SK-N-SH treated with all-trans-retinoic acid at 6 μM for 48 hours (cell line): Measurements from ENCODE around the gene TMEM163.

Experiments
- ATAC-seq: fragments of 200-7000 bp; cut with Tn5 transposase; 3 replicates; pipeline ENCODE4 v1.9.1; 2020; ENCODE audit warnings: mild to moderate bottlenecking, moderate library complexity
- ARNTL ChIP-seq: fragments of 450-650 bp; formaldehyde crosslinking; IDR thresholded peaks from 2 replicates; pipeline ENCODE4 v1.5.0; 2020; ENCODE audit warnings: low read depth, mild to moderate bottlenecking, moderate library complexity, borderline replicate concordance
- BACH2 ChIP-seq: fragments of 250-450 bp; sonication (Bioruptor Pico); IDR thresholded peaks from 2 replicates; pipeline ENCODE4 v1.9.0; 2021; ENCODE audit warnings: mild to moderate bottlenecking, borderline replicate concordance
- CREB5 ChIP-seq: fragments of 250-450 bp; sonication (Bioruptor Pico); IDR thresholded peaks from 2 replicates; pipeline ENCODE4 v1.5.1; 2020; ENCODE audit warnings: low read depth, mild to moderate bottlenecking, moderate library complexity
- CSDC2 ChIP-seq: fragments of 250-450 bp; sonication (Bioruptor Pico); IDR thresholded peaks from 2 replicates; pipeline ENCODE4 v1.5.0; 2020; ENCODE audit warnings: mild to moderate bottlenecking, moderate library complexity
- ESRRG ChIP-seq: fragments of 250-450 bp; sonication (Bioruptor Pico); IDR thresholded peaks from 2 replicates; pipeline ENCODE4 v1.6.1; 2021; ENCODE audit warnings: mild to moderate bottlenecking
- GLIS3 ChIP-seq: fragments of 250-450 bp; sonication (Bioruptor Pico); IDR thresholded peaks from 2 replicates; pipeline ENCODE4 v1.5.0; 2020; ENCODE audit warnings: mild to moderate bottlenecking, moderate library complexity
- ISL1 ChIP-seq: fragments of 250-450 bp; sonication (Bioruptor Pico); IDR thresholded peaks from 2 replicates; pipeline ENCODE4 v2.1.2; 2022; ENCODE audit warnings: mild to moderate bottlenecking, moderate library complexity
- OSR1 ChIP-seq: fragments of 250-450 bp; sonication (Bioruptor Pico); IDR thresholded peaks from 2 replicates; pipeline ENCODE4 v1.8.0; 2022; ENCODE audit warnings: moderate library complexity, mild to moderate bottlenecking, inconsistent platforms
- POU6F1 ChIP-seq: fragments of 250-450 bp; sonication (Bioruptor Pico); IDR thresholded peaks from 2 replicates; pipeline ENCODE4 v1.8.0; 2021; ENCODE audit warnings: low read depth, mild to moderate bottlenecking, moderate library complexity, borderline replicate concordance
- PPARA ChIP-seq: fragments of 250-450 bp; sonication (Bioruptor Pico); IDR thresholded peaks from 2 replicates; pipeline ENCODE4 v1.5.0; 2020; ENCODE audit warnings: mild to moderate bottlenecking, borderline replicate concordance
- SNAI2 ChIP-seq: fragments of 250-450 bp; sonication (Bioruptor Pico); IDR thresholded peaks from 2 replicates; pipeline ENCODE4 v1.5.0; 2020; ENCODE audit warnings: mild to moderate bottlenecking, moderate library complexity
- TCF4 ChIP-seq: fragments of 250-450 bp; sonication (Bioruptor Pico); IDR thresholded peaks from 2 replicates; pipeline ENCODE4 v1.8.0; 2021; ENCODE audit warnings: mild to moderate bottlenecking, moderate library complexity, borderline replicate concordance
- TOX ChIP-seq: fragments of 250-450 bp; sonication (Bioruptor Pico); IDR thresholded peaks from 2 replicates; pipeline ENCODE4 v1.8.0; 2021; ENCODE audit warnings: mild to moderate bottlenecking, moderate library complexity, borderline replicate concordance
- ZC3H10 ChIP-seq: fragments of 250-450 bp; sonication (Bioruptor Pico); IDR thresholded peaks from 2 replicates; pipeline ENCODE4 v1.5.1; 2021; ENCODE audit warnings: mild to moderate bottlenecking, moderate library complexity
- ZFP3 ChIP-seq: fragments of 250-450 bp; sonication (Bioruptor Pico); IDR thresholded peaks from 2 replicates; pipeline ENCODE4 v1.5.0; 2020; ENCODE audit warnings: mild to moderate bottlenecking, moderate library complexity
- ZFP30 ChIP-seq: fragments of 450-650 bp; formaldehyde crosslinking; IDR thresholded peaks from 2 replicates; pipeline ENCODE4 v1.5.0; 2022; ENCODE audit warnings: mild to moderate bottlenecking, moderate library complexity
- ZNF565 ChIP-seq: fragments of 450-650 bp; formaldehyde crosslinking; conservative IDR thresholded peaks from 2 replicates; pipeline ENCODE4 v1.5.0; 2020; ENCODE audit warnings: low read depth, mild to moderate bottlenecking, moderate library complexity
- ZNF70 ChIP-seq: fragments of 450-650 bp; formaldehyde crosslinking; IDR thresholded peaks from 2 replicates; pipeline ENCODE4 v1.5.0; 2020; ENCODE audit warnings: mild to moderate bottlenecking, moderate library complexity
- ZNF8 ChIP-seq: fragments of 450-650 bp; formaldehyde crosslinking; IDR thresholded peaks from 2 replicates; pipeline ENCODE4 v1.5.0; 2020; ENCODE audit warnings: mild to moderate bottlenecking, moderate library complexity
- TF ChIP-seq, protein P1 (sequence below): fragments of 250-450 bp; sonication (Bioruptor Pico); IDR thresholded peaks from 2 replicates; pipeline ENCODE4 v1.5.0; 2020; ENCODE audit warnings: mild to moderate bottlenecking, moderate library complexity
- TF ChIP-seq, protein P2 (sequence below): fragments of 250-450 bp; sonication (Bioruptor Pico); IDR thresholded peaks from 2 replicates; pipeline ENCODE4 v1.8.0; 2020; ENCODE audit warnings: mild to moderate bottlenecking, moderate library complexity, borderline replicate concordance

The TMEM163 gene

DNA sequence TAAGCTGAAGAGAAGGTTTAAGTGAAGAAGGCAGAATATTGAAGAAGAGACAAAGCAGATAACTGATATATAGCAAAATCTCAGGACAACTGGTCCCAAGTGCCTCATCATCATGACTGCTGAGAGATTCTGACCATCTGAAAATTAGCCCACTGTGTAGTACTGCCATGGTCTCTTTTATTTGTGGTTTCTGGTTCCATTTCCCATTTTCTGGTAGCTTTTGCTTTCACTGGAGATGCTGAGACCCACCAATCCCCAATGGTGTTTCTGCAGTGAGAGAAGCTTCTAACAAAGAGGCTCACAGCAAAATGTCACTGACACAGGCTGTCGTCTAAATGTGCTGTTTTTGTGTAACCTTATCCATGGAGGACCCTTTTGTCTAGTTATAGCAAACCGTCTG is 79.5 kb downstream of the TMEM163 start:
- no peak for TF ChIP-seq CREB5 (CRISPR knock-in tag)
- TF ChIP-seq ZNF8 (CRISPR knock-in tag), result no peak
- TF ChIP-seq CSDC2 (CRISPR knock-in tag), result no peak
- no peak for ATAC-seq

DNA sequence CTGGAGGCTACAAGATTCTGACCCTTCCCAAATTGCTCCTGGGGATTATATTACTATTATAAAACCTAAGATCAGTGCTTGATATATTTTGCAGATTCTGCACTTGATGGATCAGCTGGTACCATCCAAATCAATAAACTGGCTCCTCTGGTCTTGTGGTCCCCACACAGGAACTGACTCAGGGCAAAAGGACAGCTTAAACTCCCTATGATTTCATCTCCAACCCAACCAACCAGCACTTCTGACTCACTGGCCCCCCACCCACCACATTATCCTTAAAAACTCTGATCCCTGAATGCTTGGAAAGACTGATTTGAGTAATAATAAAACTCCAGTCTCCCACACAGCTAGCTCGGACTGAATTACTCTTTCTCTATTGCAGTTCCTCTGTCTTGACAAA is 82.1 kb downstream of the TMEM163 start:
- ATAC-seq, result no peak
- TF ChIP-seq ARNTL (no peak), CSDC2 (CRISPR knock-in tag) (no peak), ISL1 (CRISPR knock-in tag) (no peak), SNAI2 (CRISPR knock-in tag) (no peak), ZNF70 (CRISPR knock-in tag) (no peak), TOX (no peak), ZFP3 (CRISPR knock-in tag) (no peak), ESRRG (no peak), OSR1 (CRISPR knock-in tag) (no peak), POU6F1 (CRISPR knock-in tag) (no peak), ZFP30 (CRISPR knock-in tag) (no peak), GLIS3 (CRISPR knock-in tag) (no peak), ZNF565 (CRISPR knock-in tag) (no peak), CREB5 (CRISPR knock-in tag) (no peak), ZNF8 (CRISPR knock-in tag) (no peak), BACH2 (CRISPR knock-in tag) (no peak), PPARA (CRISPR knock-in tag) (no peak)
- TF ChIP-seq, protein P1, sequence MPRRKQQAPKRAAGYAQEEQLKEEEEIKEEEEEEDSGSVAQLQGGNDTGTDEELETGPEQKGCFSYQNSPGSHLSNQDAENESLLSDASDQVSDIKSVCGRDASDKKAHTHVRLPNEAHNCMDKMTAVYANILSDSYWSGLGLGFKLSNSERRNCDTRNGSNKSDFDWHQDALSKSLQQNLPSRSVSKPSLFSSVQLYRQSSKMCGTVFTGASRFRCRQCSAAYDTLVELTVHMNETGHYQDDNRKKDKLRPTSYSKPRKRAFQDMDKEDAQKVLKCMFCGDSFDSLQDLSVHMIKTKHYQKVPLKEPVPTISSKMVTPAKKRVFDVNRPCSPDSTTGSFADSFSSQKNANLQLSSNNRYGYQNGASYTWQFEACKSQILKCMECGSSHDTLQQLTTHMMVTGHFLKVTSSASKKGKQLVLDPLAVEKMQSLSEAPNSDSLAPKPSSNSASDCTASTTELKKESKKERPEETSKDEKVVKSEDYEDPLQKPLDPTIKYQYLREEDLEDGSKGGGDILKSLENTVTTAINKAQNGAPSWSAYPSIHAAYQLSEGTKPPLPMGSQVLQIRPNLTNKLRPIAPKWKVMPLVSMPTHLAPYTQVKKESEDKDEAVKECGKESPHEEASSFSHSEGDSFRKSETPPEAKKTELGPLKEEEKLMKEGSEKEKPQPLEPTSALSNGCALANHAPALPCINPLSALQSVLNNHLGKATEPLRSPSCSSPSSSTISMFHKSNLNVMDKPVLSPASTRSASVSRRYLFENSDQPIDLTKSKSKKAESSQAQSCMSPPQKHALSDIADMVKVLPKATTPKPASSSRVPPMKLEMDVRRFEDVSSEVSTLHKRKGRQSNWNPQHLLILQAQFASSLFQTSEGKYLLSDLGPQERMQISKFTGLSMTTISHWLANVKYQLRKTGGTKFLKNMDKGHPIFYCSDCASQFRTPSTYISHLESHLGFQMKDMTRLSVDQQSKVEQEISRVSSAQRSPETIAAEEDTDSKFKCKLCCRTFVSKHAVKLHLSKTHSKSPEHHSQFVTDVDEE (CRISPR knock-in tag), result no peak
- TF ChIP-seq, protein P2, sequence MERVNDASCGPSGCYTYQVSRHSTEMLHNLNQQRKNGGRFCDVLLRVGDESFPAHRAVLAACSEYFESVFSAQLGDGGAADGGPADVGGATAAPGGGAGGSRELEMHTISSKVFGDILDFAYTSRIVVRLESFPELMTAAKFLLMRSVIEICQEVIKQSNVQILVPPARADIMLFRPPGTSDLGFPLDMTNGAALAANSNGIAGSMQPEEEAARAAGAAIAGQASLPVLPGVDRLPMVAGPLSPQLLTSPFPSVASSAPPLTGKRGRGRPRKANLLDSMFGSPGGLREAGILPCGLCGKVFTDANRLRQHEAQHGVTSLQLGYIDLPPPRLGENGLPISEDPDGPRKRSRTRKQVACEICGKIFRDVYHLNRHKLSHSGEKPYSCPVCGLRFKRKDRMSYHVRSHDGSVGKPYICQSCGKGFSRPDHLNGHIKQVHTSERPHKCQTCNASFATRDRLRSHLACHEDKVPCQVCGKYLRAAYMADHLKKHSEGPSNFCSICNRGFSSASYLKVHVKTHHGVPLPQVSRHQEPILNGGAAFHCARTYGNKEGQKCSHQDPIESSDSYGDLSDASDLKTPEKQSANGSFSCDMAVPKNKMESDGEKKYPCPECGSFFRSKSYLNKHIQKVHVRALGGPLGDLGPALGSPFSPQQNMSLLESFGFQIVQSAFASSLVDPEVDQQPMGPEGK, result no peak

DNA sequence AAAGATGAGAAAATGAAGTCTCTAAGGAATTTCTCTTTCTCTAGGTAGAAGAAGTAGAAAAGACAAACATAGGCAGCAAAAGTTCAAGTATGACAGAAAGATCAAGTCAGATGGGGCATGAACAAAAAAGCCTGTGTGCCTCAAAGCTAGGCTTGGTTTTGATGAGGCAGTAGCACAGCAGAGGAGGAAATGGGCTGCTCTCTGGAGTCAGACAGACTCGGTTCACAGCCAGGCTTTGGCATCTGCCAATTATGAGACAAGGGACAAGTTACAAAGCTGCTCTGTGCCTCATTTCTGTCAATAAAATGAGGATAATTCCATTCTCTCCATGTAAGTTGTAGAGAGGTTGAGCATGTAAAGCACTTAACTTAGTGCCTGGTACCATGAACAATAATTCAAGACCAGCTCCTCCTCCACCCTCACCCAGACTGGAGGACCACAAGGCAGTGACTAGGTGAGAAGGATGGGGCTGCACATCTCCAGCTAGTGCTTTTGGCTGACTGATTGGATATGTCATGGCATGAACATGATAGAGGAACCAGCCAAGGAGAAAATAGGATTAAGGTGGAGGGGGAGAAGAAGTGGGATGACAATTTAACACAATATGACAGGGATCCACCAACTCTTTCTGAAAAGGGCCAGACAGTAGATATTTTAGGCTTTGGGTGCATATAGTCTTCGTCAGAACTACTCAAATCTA is 84.6 kb downstream of the TMEM163 start:
- TF ChIP-seq ARNTL (no peak), TCF4 (no peak), ZC3H10 (CRISPR knock-in tag) (no peak), ZNF70 (CRISPR knock-in tag) (no peak), PPARA (CRISPR knock-in tag) (no peak)

More for the DNA sequence above, 84.6 kb downstream of the TMEM163 start:
- ATAC-seq, result no peak
